Progenitor cell of endocrine pancreas (in vitro differentiated cells): ENCODE data around the gene ILDR2. TPM values are rescaled to one million over a fixed set of nuclear protein-coding genes. Genes with fewer than 3 reads are reported as not detected.

Experiments used
- DNase-seq: peaks from one replicate; pipeline ENCODE4 v3.0.0; 2021; ENCODE audit warnings: low spot score; ENCODE audit not compliant: unreplicated experiment
- H3K27ac Mint-ChIP-seq: 2 replicates; pipeline ENCODE4 v1.8.0; 2021; ENCODE audit warnings: mild to moderate bottlenecking, moderate library complexity, mixed read lengths
- H3K27me3 Mint-ChIP-seq: 2 replicates; pipeline ENCODE4 v1.8.0; 2021; ENCODE audit warnings: mixed read lengths
- H3K36me3 Mint-ChIP-seq: 2 replicates; pipeline ENCODE4 v1.8.0; 2022; ENCODE audit warnings: mixed read lengths; ENCODE audit not compliant: insufficient read depth
- H3K4me1 Mint-ChIP-seq: 2 replicates; pipeline ENCODE4 v1.8.0; 2021; ENCODE audit warnings: low read depth, mixed read lengths
- H3K4me3 Mint-ChIP-seq: 2 replicates; pipeline ENCODE4 v1.8.0; 2021; ENCODE audit warnings: low read depth, mild to moderate bottlenecking, moderate library complexity, mixed read lengths
- H3K9me3 Mint-ChIP-seq: 2 replicates; pipeline ENCODE4 v1.8.0; 2021; ENCODE audit warnings: low read depth, mixed read lengths
- CTCF ChIP-seq: fragments of 200-600 bp; sonication (generic); IDR thresholded peaks from one replicate; pipeline ENCODE4 v1.5.0; 2021; ENCODE audit warnings: antibody characterized with exemption, mild to moderate bottlenecking; ENCODE audit not compliant: unreplicated experiment
- total RNA-seq: library from RNA; stranded (reverse); gene quantifications from 2 replicates; pipeline ENCODE4 v1.2.1, GENCODE V29; 2021

The ILDR2 gene
- total RNA-seq, 1 donor from 2014 or later: 1.4 TPM

GRCh38 chr1:166980383-166980782, 5.0 kb upstream of the ILDR2 start:
- no peak overlapping the region for H3K4me3 Mint-ChIP-seq
- peaks cover 5% of the 10 kb centered on the region for H3K4me1 Mint-ChIP-seq
- DNase-seq: no peak

GRCh38 chr1:166978821-166979220, 3.5 kb upstream of the ILDR2 start:
- TF ChIP-seq CTCF: no peak
- Mint-ChIP-seq H3K4me3 (no peak overlapping the region), H3K9me3 (no peaks in the 10 kb centered on the region), H3K36me3 (no peaks in the 10 kb centered on the region), H3K27ac (no peak overlapping the region), H3K4me1 (peaks cover 10% of the 10 kb centered on the region), H3K27me3 (peaks cover 52% of the 10 kb centered on the region)
- no peak for DNase-seq

More at GRCh38 chr1:166980383-166980782, 5.0 kb upstream of the ILDR2 start:
- no peak for TF ChIP-seq CTCF
- H3K9me3 Mint-ChIP-seq: no peaks in the 10 kb centered on the region
- peaks cover 53% of the 10 kb centered on the region for H3K27me3 Mint-ChIP-seq
- H3K36me3 Mint-ChIP-seq: no peaks in the 10 kb centered on the region
- H3K27ac Mint-ChIP-seq: no peak overlapping the region

- no peaks in the 10 kb centered on the region for H3K36me3 Mint-ChIP-seq
- no peak for DNase-seq
- peaks cover 61% of the 10 kb centered on the region for H3K27me3 Mint-ChIP-seq
- no peak overlapping the region for H3K27ac Mint-ChIP-seq
- no peak for TF ChIP-seq CTCF
- peaks cover 10% of the 10 kb centered on the region for H3K4me1 Mint-ChIP-seq
- H3K4me3 Mint-ChIP-seq: no peak overlapping the region
- H3K9me3 Mint-ChIP-seq: no peaks in the 10 kb centered on the region
Measured at GRCh38 chr1:166977951-166978350, 2.6 kb upstream of the ILDR2 start.

- H3K36me3 Mint-ChIP-seq: no peaks in the 10 kb centered on the region
- no peak for DNase-seq
- TF ChIP-seq CTCF: no peak
- H3K9me3 Mint-ChIP-seq: no peaks in the 10 kb centered on the region
- peaks cover 10% of the 10 kb centered on the region for H3K4me1 Mint-ChIP-seq
- H3K4me3 Mint-ChIP-seq: peak overlapping the region; percentile 78
- peaks cover 81% of the 10 kb centered on the region for H3K27me3 Mint-ChIP-seq
- H3K27ac Mint-ChIP-seq: peak overlapping the region; percentile 2
Measured at GRCh38 chr1:166974647-166975345, 544 bp downstream of the ILDR2 start.

- Mint-ChIP-seq H3K9me3 (no peaks in the 10 kb centered on the region), H3K27me3 (peaks cover 76% of the 10 kb centered on the region), H3K4me1 (peaks cover 7% of the 10 kb centered on the region), H3K36me3 (no peaks in the 10 kb centered on the region), H3K4me3 (no peak overlapping the region), H3K27ac (no peak overlapping the region)
- DNase-seq: no peak
- no peak for TF ChIP-seq CTCF
Measured at GRCh38 chr1:166972826-166973225, 2.5 kb downstream of the ILDR2 start.
